ENCODE measurements around the gene ICOS. TPM values are rescaled to one million over a fixed set of nuclear protein-coding genes. Genes with fewer than 3 reads are reported as not detected.

The ICOS gene
- total RNA-seq, 1 donor from 2014 or later, result not detected

GRCh38 chr2:203891474-203891873, 45.1 kb upstream of the ICOS start:
- H3K27me3 Mint-ChIP-seq, result peaks cover 3% of the 10 kb centered on the region
- no peak overlapping the region for H3K4me3 Mint-ChIP-seq (ENCODE audit: low read depth)
- TF ChIP-seq, protein P1, sequence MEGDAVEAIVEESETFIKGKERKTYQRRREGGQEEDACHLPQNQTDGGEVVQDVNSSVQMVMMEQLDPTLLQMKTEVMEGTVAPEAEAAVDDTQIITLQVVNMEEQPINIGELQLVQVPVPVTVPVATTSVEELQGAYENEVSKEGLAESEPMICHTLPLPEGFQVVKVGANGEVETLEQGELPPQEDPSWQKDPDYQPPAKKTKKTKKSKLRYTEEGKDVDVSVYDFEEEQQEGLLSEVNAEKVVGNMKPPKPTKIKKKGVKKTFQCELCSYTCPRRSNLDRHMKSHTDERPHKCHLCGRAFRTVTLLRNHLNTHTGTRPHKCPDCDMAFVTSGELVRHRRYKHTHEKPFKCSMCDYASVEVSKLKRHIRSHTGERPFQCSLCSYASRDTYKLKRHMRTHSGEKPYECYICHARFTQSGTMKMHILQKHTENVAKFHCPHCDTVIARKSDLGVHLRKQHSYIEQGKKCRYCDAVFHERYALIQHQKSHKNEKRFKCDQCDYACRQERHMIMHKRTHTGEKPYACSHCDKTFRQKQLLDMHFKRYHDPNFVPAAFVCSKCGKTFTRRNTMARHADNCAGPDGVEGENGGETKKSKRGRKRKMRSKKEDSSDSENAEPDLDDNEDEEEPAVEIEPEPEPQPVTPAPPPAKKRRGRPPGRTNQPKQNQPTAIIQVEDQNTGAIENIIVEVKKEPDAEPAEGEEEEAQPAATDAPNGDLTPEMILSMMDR (IDR thresholded peaks at IDR 0.05; ENCODE audit: unreplicated experiment), result no peak
- no peak for DNase-seq (ENCODE audit: low spot score, unreplicated experiment)
- peaks cover 4% of the 10 kb centered on the region for H3K9me3 Mint-ChIP-seq (ENCODE audit: low read depth)
- no peaks in the 10 kb centered on the region for H3K4me1 Mint-ChIP-seq (ENCODE audit: low read depth)
- no peak overlapping the region for H3K27ac Mint-ChIP-seq
- no peaks in the 10 kb centered on the region for H3K36me3 Mint-ChIP-seq (ENCODE audit: insufficient read depth)

DNA sequence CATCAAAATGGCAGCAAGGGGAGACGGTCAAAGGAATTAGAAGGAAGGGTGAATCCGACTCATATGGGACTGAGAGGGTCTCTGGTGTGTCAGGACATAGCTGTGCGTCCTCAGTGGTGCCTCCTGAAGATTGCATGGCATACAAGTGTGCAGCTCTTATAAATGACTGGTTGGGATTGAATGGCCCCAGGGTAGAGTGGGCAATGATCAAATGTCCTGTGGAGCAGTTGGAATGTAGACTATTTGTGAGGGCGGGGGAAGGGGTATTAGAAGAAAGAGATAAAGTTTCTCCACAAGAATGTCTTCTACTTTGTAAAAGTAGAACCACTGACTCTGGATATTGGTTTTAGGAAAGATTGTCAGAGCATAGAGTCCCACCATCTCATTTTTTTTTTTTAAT, 44.4 kb upstream of the ICOS start:
- no peak for DNase-seq (ENCODE audit: low spot score, unreplicated experiment)
- Mint-ChIP-seq H3K4me3 (ENCODE audit: low read depth) (no peak overlapping the region), H3K36me3 (ENCODE audit: insufficient read depth) (no peaks in the 10 kb centered on the region), H3K9me3 (ENCODE audit: low read depth) (peaks cover 4% of the 10 kb centered on the region), H3K4me1 (ENCODE audit: low read depth) (no peaks in the 10 kb centered on the region), H3K27me3 (peaks cover 3% of the 10 kb centered on the region), H3K27ac (no peak overlapping the region)
- TF ChIP-seq, protein P1 (IDR thresholded peaks at IDR 0.05; ENCODE audit: unreplicated experiment), result no peak

DNA sequence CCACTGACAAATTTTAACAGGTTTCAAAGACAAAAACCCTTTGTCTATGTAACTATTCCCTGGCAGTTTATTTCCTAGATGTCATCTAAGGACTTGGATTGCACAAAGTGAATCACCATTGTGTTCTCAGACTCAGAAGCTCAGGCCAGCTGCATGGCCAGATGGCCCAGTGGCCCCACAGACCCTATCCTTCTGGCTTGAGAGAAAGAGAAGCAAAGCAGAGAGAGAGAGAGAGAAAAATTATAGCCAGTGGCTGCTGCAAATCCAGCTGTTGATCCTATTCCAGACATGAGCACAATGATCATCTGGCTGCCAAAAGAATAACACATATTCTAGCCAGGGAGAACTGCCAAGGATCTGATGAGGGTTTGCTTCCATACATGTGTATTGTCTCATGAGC, 43.2 kb upstream of the ICOS start:
- Mint-ChIP-seq H3K27me3 (peaks cover 3% of the 10 kb centered on the region), H3K4me1 (ENCODE audit: low read depth) (no peaks in the 10 kb centered on the region), H3K27ac (no peak overlapping the region), H3K4me3 (ENCODE audit: low read depth) (no peak overlapping the region), H3K9me3 (ENCODE audit: low read depth) (peaks cover 4% of the 10 kb centered on the region), H3K36me3 (ENCODE audit: insufficient read depth) (no peaks in the 10 kb centered on the region)
- no peak for DNase-seq (ENCODE audit: low spot score, unreplicated experiment)
- TF ChIP-seq, protein P1 (IDR thresholded peaks at IDR 0.05; ENCODE audit: unreplicated experiment), result no peak

DNA sequence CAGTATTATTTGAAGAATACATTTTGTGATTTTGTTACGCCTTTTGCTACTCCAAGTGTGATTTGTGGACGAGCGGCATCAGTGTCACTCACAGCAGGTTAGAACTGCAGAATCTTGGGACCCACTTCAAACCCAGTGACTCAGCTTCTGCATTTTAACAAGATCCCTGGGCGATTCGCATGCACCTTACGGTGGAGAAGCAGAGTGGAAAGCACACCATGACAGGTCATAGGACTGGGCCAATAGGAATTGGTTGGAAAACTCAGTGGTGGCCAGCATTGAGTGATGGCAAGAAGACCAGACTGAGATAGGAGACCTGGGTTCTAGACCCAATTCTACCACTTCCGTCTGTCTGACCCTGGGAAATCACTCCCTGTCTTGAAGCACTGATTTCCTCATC, 42.7 kb upstream of the ICOS start:
- H3K9me3 Mint-ChIP-seq (ENCODE audit: low read depth), result peaks cover 4% of the 10 kb centered on the region
- H3K4me3 Mint-ChIP-seq (ENCODE audit: low read depth), result no peak overlapping the region
- H3K27me3 Mint-ChIP-seq, result peaks cover 3% of the 10 kb centered on the region
- no peak overlapping the region for H3K27ac Mint-ChIP-seq
- TF ChIP-seq, protein P1 (IDR thresholded peaks at IDR 0.05; ENCODE audit: unreplicated experiment), result no peak
- no peaks in the 10 kb centered on the region for H3K36me3 Mint-ChIP-seq (ENCODE audit: insufficient read depth)
- DNase-seq (ENCODE audit: low spot score, unreplicated experiment), result no peak
- H3K4me1 Mint-ChIP-seq (ENCODE audit: low read depth), result no peaks in the 10 kb centered on the region

- Mint-ChIP-seq H3K4me1 (ENCODE audit: low read depth) (no peaks in the 10 kb centered on the region), H3K27ac (no peak overlapping the region), H3K4me3 (ENCODE audit: low read depth) (no peak overlapping the region), H3K9me3 (ENCODE audit: low read depth) (peaks cover 4% of the 10 kb centered on the region), H3K27me3 (peaks cover 4% of the 10 kb centered on the region), H3K36me3 (ENCODE audit: insufficient read depth) (no peaks in the 10 kb centered on the region)
- DNase-seq (ENCODE audit: low spot score, unreplicated experiment), result no peak
- TF ChIP-seq, protein P1 (IDR thresholded peaks at IDR 0.05; ENCODE audit: unreplicated experiment), result no peak
These were observed 42.3 kb upstream of the ICOS start for GRCh38 chr2:203894262-203894661.

Data from progenitor cell of endocrine pancreas (in vitro differentiated cells).